Nephron (organoid): ENCODE results near the gene DNASE2.

Source experiments
- H3K27ac Mint-ChIP-seq, 3 experiments: 2 replicates each; pipeline ENCODE4 v1.8.0; 2020; ENCODE audit warnings: mixed read lengths in 3 of 3, mild to moderate bottlenecking in 2 of 3, moderate library complexity in 1 of 3
- H3K27me3 Mint-ChIP-seq: 2 replicates; pipeline ENCODE4 v1.8.0; 2021; ENCODE audit warnings: low read depth, mild to moderate bottlenecking, moderate library complexity, mixed read lengths
- H3K36me3 Mint-ChIP-seq: 2 replicates; pipeline ENCODE4 v1.8.0; 2020; ENCODE audit warnings: low read depth, mixed read lengths
- H3K4me1 Mint-ChIP-seq: 2 replicates; pipeline ENCODE4 v1.8.0; 2020; ENCODE audit warnings: mixed read lengths
- H3K4me3 Mint-ChIP-seq, 3 experiments: 2 replicates each; pipeline ENCODE4 v1.8.0; 2020; ENCODE audit warnings: mild to moderate bottlenecking in 3 of 3, mixed read lengths in 3 of 3, moderate library complexity in 2 of 3
- H3K9me3 Mint-ChIP-seq: 2 replicates; pipeline ENCODE4 v1.8.0; 2020; ENCODE audit warnings: mixed read lengths
- TF ChIP-seq, protein P1 (sequence below), 3 experiments: fragments of 200-600 bp; sonication (generic); IDR thresholded peaks; one replicate each; pipeline ENCODE4 v1.5.0; 2021; ENCODE audit warnings: antibody characterized with exemption in 3 of 3; ENCODE audit not compliant: unreplicated experiment in 3 of 3

The DNASE2 gene

GRCh38 chr19:12881172-12881808 lies at the start of gene DNASE2:
Gene DNASE2 (minus strand): TSS chr19:12881449. CDS start chr19:12881375, 74 bp downstream.
- Mint-ChIP-seq H3K4me3 (peak within 1 kb of the TSS; percentile 82 to 87 (median 83)), H3K27ac (peak within 1 kb of the TSS; percentile 32 to 63 (median 44)), H3K36me3 (no peaks in the 10 kb centered on the region), H3K9me3 (peaks cover 3% of the 10 kb centered on the region), H3K27me3 (peaks cover 56% of the 10 kb centered on the region), H3K4me1 (peaks cover 2% of the 10 kb centered on the region)
- TF ChIP-seq, protein P1, sequence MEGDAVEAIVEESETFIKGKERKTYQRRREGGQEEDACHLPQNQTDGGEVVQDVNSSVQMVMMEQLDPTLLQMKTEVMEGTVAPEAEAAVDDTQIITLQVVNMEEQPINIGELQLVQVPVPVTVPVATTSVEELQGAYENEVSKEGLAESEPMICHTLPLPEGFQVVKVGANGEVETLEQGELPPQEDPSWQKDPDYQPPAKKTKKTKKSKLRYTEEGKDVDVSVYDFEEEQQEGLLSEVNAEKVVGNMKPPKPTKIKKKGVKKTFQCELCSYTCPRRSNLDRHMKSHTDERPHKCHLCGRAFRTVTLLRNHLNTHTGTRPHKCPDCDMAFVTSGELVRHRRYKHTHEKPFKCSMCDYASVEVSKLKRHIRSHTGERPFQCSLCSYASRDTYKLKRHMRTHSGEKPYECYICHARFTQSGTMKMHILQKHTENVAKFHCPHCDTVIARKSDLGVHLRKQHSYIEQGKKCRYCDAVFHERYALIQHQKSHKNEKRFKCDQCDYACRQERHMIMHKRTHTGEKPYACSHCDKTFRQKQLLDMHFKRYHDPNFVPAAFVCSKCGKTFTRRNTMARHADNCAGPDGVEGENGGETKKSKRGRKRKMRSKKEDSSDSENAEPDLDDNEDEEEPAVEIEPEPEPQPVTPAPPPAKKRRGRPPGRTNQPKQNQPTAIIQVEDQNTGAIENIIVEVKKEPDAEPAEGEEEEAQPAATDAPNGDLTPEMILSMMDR (IDR thresholded peaks at IDR 0.05; ENCODE audit: unreplicated experiment in 3 of 3) = no peak

DNA sequence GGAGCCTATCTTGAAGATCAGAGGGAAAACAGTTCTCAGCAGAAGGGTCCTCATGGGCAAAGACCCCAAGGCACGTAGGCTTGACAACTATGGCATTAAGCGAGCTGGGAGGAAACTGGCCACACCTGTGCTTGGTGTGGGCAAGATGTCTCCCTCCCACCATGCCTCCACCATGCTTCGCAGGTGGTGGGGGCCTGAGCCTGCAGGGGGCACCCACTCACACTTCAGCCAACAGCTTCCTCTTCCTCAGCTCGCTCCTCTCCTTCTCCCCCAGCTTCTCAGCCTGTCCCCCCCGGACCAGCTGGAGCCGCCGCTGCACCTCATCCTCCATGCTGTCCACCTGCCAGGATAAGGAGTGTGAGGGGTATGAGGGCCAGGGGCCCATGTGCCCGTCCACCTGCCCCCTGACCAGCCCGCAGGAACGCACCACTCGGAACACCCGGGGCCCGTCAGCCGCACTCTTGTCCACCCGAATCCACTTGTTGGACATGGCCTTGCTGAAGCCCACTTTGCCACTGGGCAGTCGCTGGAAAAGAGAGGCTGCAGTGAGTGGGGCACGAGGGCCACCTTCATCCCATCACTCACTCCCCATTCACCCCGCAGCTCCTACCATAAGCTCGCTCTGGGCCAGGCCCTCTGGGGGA lies 48.9 kb upstream of the DNASE2 start:
- Mint-ChIP-seq H3K9me3 (no peaks in the 10 kb centered on the region), H3K36me3 (peaks cover 29% of the 10 kb centered on the region)

GRCh38 chr19:12924621-12925310 lies 43.5 kb upstream of the DNASE2 start:
- TF ChIP-seq, protein P1 (IDR thresholded peaks at IDR 0.05; ENCODE audit: unreplicated experiment in 3 of 3) = no peak
- Mint-ChIP-seq H3K4me3 (no peak overlapping the region), H3K27ac (no peak overlapping the region), H3K9me3 (no peaks in the 10 kb centered on the region), H3K27me3 (no peaks in the 10 kb centered on the region), H3K4me1 (no peaks in the 10 kb centered on the region), H3K36me3 (peaks cover 60% of the 10 kb centered on the region)

More for the DNA sequence above, 48.9 kb upstream of the DNASE2 start:
- Mint-ChIP-seq H3K27ac (no peak overlapping the region), H3K4me1 (peaks cover 17% of the 10 kb centered on the region), H3K4me3 (peak overlapping the region; percentile 26 to 74 (median 67)), H3K27me3 (no peaks in the 10 kb centered on the region)
- TF ChIP-seq, protein P1 (IDR thresholded peaks at IDR 0.05; ENCODE audit: unreplicated experiment in 3 of 3) = no peak

DNA sequence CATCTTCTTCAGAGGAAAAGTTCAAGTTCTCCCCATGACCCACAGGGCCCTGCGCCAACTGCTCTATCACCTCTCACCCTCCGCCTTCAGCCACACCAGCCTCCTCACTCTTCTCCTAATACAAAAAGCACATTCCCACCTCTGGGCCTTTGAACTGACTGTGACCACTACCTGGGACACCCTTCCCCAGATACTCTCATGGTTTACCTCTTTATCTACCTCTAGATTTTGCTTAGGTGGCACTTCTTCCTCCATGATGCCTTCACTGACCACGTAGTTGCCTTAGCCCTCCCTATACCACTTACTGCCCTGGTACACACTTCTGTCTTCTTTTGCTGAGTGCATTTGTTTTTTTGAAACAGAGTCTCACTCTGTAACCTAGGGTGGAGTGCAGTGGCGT lies 41.7 kb upstream of the DNASE2 start:
- Mint-ChIP-seq H3K4me1 (no peaks in the 10 kb centered on the region), H3K9me3 (no peaks in the 10 kb centered on the region), H3K27me3 (no peaks in the 10 kb centered on the region), H3K36me3 (peaks cover 45% of the 10 kb centered on the region), H3K4me3 (no peak overlapping the region), H3K27ac (no peak overlapping the region)
- TF ChIP-seq, protein P1 (IDR thresholded peaks at IDR 0.05; ENCODE audit: unreplicated experiment in 3 of 3) = no peak

DNA sequence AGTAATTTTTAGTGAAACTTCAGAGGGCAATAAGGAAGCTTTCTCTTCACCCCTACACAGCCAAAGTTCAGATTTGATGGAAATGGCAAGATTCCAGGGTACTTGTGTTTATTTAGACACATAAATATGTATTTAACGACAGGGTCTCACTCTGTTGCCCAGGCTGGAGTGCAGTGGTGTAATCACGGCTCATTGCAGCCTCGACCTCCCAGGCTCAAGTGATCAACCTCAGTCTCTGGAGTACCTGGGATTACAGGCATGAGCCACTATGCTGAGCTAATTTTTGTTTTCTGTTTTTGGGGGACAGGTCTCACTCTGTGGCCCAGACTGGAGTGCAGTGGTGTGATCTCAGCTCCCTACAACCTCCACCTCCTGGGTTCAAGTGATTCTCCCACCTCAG lies 39.8 kb upstream of the DNASE2 start:
- H3K4me1 Mint-ChIP-seq = no peaks in the 10 kb centered on the region
- H3K36me3 Mint-ChIP-seq = peaks cover 35% of the 10 kb centered on the region
- H3K27ac Mint-ChIP-seq = peak overlapping the region in 2 of 3 experiments; percentile 55
- TF ChIP-seq, protein P1 (IDR thresholded peaks at IDR 0.05; ENCODE audit: unreplicated experiment in 3 of 3) = no peak
- H3K4me3 Mint-ChIP-seq = peak overlapping the region in 2 of 3 experiments; percentile 17
- H3K27me3 Mint-ChIP-seq = no peaks in the 10 kb centered on the region
- H3K9me3 Mint-ChIP-seq = no peaks in the 10 kb centered on the region
